WTC11 (cell line): ENCODE measurements around the gene SLC24A3. TPM values are rescaled to one million over a fixed set of nuclear protein-coding genes. Genes with fewer than 3 reads are reported as not detected.

Source experiments
- ATAC-seq: fragments of 200-7000 bp; cut with Tn5 transposase; 2 replicates; pipeline ENCODE4 v1.10.0; 2021; ENCODE audit warnings: mild to moderate bottlenecking, moderate library complexity
- CTCF ChIA-PET: fragments of 300-600 bp; sonication (Branson Sonifier 250); formaldehyde crosslinking; loops from one replicate; lab custom pipeline; 2021; ENCODE audit warnings: antibody characterized with exemption; lab: Charles Lee
- POLR2A ChIA-PET: fragments of 350-600 bp; sonication (Branson Sonifier 250); formaldehyde crosslinking; loops from one replicate; lab custom pipeline; 2021; ENCODE audit warnings: antibody characterized with exemption; lab: Charles Lee
- DNase-seq: peaks from one replicate; pipeline ENCODE4 v3.0.0; 2021; ENCODE audit warnings: low spot score
- H3K27ac Mint-ChIP-seq: 2 replicates; pipeline ENCODE4 v1.8.0; 2021; ENCODE audit warnings: mixed read lengths
- H3K27me3 Mint-ChIP-seq: 2 replicates; pipeline ENCODE4 v1.8.0; 2021; ENCODE audit warnings: low read depth, mild to moderate bottlenecking, moderate library complexity, mixed read lengths
- H3K36me3 Mint-ChIP-seq: 2 replicates; pipeline ENCODE4 v1.8.0; 2021; ENCODE audit warnings: mixed read lengths
- H3K4me1 Mint-ChIP-seq: 2 replicates; pipeline ENCODE4 v1.8.0; 2022; ENCODE audit warnings: mixed read lengths
- H3K4me3 Mint-ChIP-seq: 2 replicates; pipeline ENCODE4 v1.8.0; 2021; ENCODE audit warnings: mild to moderate bottlenecking, moderate library complexity, mixed read lengths
- H3K9me3 Mint-ChIP-seq: 2 replicates; pipeline ENCODE4 v1.8.0; 2021; ENCODE audit warnings: mixed read lengths
- ATF6 ChIP-seq: sonication (generic); formaldehyde crosslinking; IDR thresholded peaks from 2 replicates; pipeline ENCODE4 v1.8.1; 2023; ENCODE audit warnings: mild to moderate bottlenecking, missing genetic modification reagents
- CBFB ChIP-seq: sonication (generic); formaldehyde crosslinking; IDR thresholded peaks from 2 replicates; pipeline ENCODE4 v1.8.1; 2022; ENCODE audit warnings: mild to moderate bottlenecking, low read depth, missing genetic modification reagents
- E2F4 ChIP-seq: sonication (generic); formaldehyde crosslinking; IDR thresholded peaks from 2 replicates; pipeline ENCODE4 v1.8.1; 2022; ENCODE audit warnings: low read depth, mild to moderate bottlenecking, moderate library complexity, missing genetic modification reagents, borderline replicate concordance
- ELF4 ChIP-seq: sonication (generic); formaldehyde crosslinking; IDR thresholded peaks from 2 replicates; pipeline ENCODE4 v1.8.1; 2022; ENCODE audit warnings: low read depth, mild to moderate bottlenecking, moderate library complexity, missing genetic modification reagents
- FOXK1 ChIP-seq: sonication (generic); formaldehyde crosslinking; IDR thresholded peaks from 2 replicates; pipeline ENCODE4 v1.8.0; 2022; ENCODE audit warnings: mild to moderate bottlenecking, moderate library complexity, missing genetic modification reagents
- FOXP1 ChIP-seq: sonication (generic); formaldehyde crosslinking; IDR thresholded peaks from 2 replicates; pipeline ENCODE4 v1.8.0; 2022; ENCODE audit warnings: missing genetic modification reagents, mild to moderate bottlenecking, moderate library complexity, borderline replicate concordance
- GABPB1 ChIP-seq: sonication (generic); formaldehyde crosslinking; IDR thresholded peaks from 2 replicates; pipeline ENCODE4 v1.8.1; 2023; ENCODE audit warnings: mild to moderate bottlenecking, missing genetic modification reagents
- IRF1 ChIP-seq: sonication (generic); formaldehyde crosslinking; IDR thresholded peaks from 2 replicates; pipeline ENCODE4 v1.8.0; 2023; ENCODE audit warnings: missing genetic modification reagents
- JUN ChIP-seq: sonication (generic); formaldehyde crosslinking; IDR thresholded peaks from 2 replicates; pipeline ENCODE4 v1.8.0; 2023; ENCODE audit warnings: mild to moderate bottlenecking, missing genetic modification reagents
- NR1H2 ChIP-seq: sonication (generic); formaldehyde crosslinking; IDR thresholded peaks from 2 replicates; pipeline ENCODE4 v1.9.0; 2021; ENCODE audit warnings: mild to moderate bottlenecking, moderate library complexity, missing genetic modification reagents
- NR2C2 ChIP-seq: sonication (generic); formaldehyde crosslinking; IDR thresholded peaks from 2 replicates; pipeline ENCODE4 v1.8.0; 2022; ENCODE audit warnings: mild to moderate bottlenecking, missing genetic modification reagents
- NR3C1 ChIP-seq: sonication (generic); formaldehyde crosslinking; conservative IDR thresholded peaks from 2 replicates; pipeline ENCODE4 v1.8.1; 2023; ENCODE audit warnings: low read depth, mild to moderate bottlenecking, missing genetic modification reagents
- OVOL2 ChIP-seq: fragments of 250-450 bp; sonication (Bioruptor Pico); IDR thresholded peaks from 2 replicates; pipeline ENCODE4 v1.9.0; 2021; ENCODE audit warnings: mild to moderate bottlenecking, borderline replicate concordance
- SMAD4 ChIP-seq: sonication (generic); formaldehyde crosslinking; IDR thresholded peaks from 2 replicates; pipeline ENCODE4 v1.8.0; 2022; ENCODE audit warnings: mild to moderate bottlenecking, missing genetic modification reagents
- SOX15 ChIP-seq: fragments of 250-450 bp; sonication (Bioruptor Pico); IDR thresholded peaks from 2 replicates; pipeline ENCODE4 v1.9.0; 2021; ENCODE audit warnings: mild to moderate bottlenecking
- TP53 ChIP-seq: sonication (generic); formaldehyde crosslinking; IDR thresholded peaks from 2 replicates; pipeline ENCODE4 v1.8.1; 2023; ENCODE audit warnings: mild to moderate bottlenecking, missing genetic modification reagents
- ZBTB21 ChIP-seq: sonication (generic); formaldehyde crosslinking; IDR thresholded peaks from 2 replicates; pipeline ENCODE4 v1.8.1; 2023; ENCODE audit warnings: mild to moderate bottlenecking, missing genetic modification reagents, borderline replicate concordance
- ZBTB43 ChIP-seq: sonication (generic); formaldehyde crosslinking; IDR thresholded peaks from 2 replicates; pipeline ENCODE4 v1.8.1; 2023; ENCODE audit warnings: mild to moderate bottlenecking, missing genetic modification reagents
- ZNF232 ChIP-seq: sonication (generic); formaldehyde crosslinking; IDR thresholded peaks from 2 replicates; pipeline ENCODE4 v1.8.0; 2022; ENCODE audit warnings: mild to moderate bottlenecking, missing genetic modification reagents
- ZNF671 ChIP-seq: fragments of 250-450 bp; sonication (Bioruptor Pico); IDR thresholded peaks from 2 replicates; pipeline ENCODE4 v1.8.0; 2021; ENCODE audit warnings: mild to moderate bottlenecking
- total RNA-seq: library from RNA; stranded (reverse); gene quantifications from 3 replicates; pipeline ENCODE4 v1.2.3, GENCODE V29; 2021
- TF ChIP-seq, protein P1 (sequence below): sonication (generic); formaldehyde crosslinking; IDR thresholded peaks from 2 replicates; pipeline ENCODE4 v1.8.0; 2022; ENCODE audit warnings: mild to moderate bottlenecking, missing genetic modification reagents
- TF ChIP-seq, protein P2 (sequence below): fragments of 250-450 bp; sonication (Bioruptor Pico); conservative IDR thresholded peaks from 2 replicates; pipeline ENCODE4 v1.9.0; 2021; ENCODE audit warnings: mild to moderate bottlenecking

SLC24A3 gene
- total RNA-seq, 1 experiment from 2014 or later, result 5.7 TPM

- TF ChIP-seq SOX15 (CRISPR knock-in tag) (no peak), IRF1 (CRISPR knock-in tag) (no peak), ATF6 (no peak), GABPB1 (no peak), E2F4 (CRISPR knock-in tag) (no peak), JUN (CRISPR knock-in tag) (no peak)
- TF ChIP-seq, protein P1, sequence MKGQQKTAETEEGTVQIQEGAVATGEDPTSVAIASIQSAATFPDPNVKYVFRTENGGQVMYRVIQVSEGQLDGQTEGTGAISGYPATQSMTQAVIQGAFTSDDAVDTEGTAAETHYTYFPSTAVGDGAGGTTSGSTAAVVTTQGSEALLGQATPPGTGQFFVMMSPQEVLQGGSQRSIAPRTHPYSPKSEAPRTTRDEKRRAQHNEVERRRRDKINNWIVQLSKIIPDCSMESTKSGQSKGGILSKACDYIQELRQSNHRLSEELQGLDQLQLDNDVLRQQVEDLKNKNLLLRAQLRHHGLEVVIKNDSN (CRISPR knock-in tag), result no peak
These were observed 136.1 kb downstream of the SLC24A3 start (continued) for GRCh38 chr20:19348582-19348981.

DNA sequence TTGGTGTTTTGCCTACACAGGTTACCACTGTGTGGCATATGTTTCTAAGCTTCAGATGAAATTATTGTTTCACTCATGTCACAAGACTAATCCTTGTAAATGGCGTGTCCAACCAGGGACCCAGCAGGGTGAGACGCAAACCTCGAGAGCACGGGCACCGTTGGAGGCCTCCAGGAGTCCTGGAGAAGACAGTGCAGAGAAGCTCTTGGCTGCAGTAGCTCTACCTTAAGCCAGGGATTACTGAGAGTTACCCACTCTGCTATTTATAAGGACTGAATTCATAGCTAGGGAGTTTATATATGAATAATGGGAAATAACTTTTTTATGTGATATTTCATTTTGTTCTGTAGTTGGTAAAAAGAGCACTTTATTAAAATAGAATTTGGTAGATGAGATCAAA is 137.4 kb downstream of the SLC24A3 start:
- no peak overlapping the region for H3K4me3 Mint-ChIP-seq
- ATAC-seq (no peak), DNase-seq (no peak)
- no peak for TF ChIP-seq SMAD4
- no peak for TF ChIP-seq ZNF232 (CRISPR knock-in tag)
- TF ChIP-seq ZBTB21 (CRISPR knock-in tag), result no peak
- no peak for TF ChIP-seq CBFB (CRISPR knock-in tag)
- no peak for TF ChIP-seq NR2C2 (CRISPR knock-in tag)
- no peak for TF ChIP-seq NR3C1 (CRISPR knock-in tag)
- TF ChIP-seq TP53 (CRISPR knock-in tag), result no peak
- no peak for TF ChIP-seq ZBTB43 (CRISPR knock-in tag)
- no peak for TF ChIP-seq E2F4 (CRISPR knock-in tag)
- no peak for TF ChIP-seq ZNF671
- no peak for TF ChIP-seq OVOL2
- TF ChIP-seq ELF4, result no peak
- TF ChIP-seq, protein P2, sequence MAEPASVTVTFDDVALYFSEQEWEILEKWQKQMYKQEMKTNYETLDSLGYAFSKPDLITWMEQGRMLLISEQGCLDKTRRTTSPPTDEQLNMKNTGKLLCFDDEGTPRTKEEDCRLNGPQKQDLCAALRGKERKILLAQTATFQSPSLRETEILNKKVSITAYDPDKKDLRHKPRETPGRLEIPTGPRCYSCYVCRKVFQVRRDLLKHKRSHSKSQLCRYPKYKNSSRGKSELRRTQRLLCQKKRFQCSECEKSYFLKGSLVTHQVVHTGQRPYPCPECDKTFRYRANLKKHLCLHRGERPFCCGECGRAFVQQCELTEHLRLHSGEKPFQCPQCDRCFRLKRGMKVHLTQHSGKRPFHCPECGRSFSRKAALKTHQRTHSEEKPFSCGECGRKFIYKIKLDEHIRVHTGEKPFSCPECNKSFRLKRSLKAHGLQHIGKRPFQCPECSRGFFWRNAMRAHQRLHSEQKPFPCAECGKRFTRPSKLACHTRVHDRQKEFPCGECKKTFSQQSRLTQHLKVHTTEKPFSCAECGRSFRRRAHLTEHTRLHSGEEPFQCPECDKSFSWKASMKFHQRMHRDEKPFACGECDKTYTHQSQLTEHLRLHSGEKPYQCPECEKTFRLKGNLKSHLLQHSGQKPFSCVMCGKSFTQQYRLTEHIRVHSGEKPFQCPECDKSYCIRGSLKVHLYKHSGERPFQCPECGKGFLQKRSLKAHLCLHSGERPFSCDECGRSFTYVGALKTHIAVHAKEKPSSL (CRISPR knock-in tag), result no peak
- TF ChIP-seq FOXK1, result no peak
- TF ChIP-seq FOXP1 (CRISPR knock-in tag), result no peak
- TF ChIP-seq, protein P1 (CRISPR knock-in tag), result no peak
- no peak for TF ChIP-seq NR1H2
- H3K27ac Mint-ChIP-seq, result no peak overlapping the region
- CTCF ChIA-PET, result interaction anchor here (0.7 kb wide), 1 partner anchor 203 kb away, joined by 3 read pairs; no protein-coding TSS in a partner anchor
- H3K9me3 Mint-ChIP-seq, result peaks cover 6% of the 10 kb centered on the region; the same call in 1 of the 2 replicates
- no peaks in the 10 kb centered on the region for H3K36me3 Mint-ChIP-seq
- no peaks in the 10 kb centered on the region for H3K27me3 Mint-ChIP-seq
- POLR2A ChIA-PET, result no interaction called here
- peaks cover 7% of the 10 kb centered on the region for H3K4me1 Mint-ChIP-seq
